Hepatocyte (in vitro differentiated cells): ENCODE results near the gene DLG3. TPM values are rescaled to one million over a fixed set of nuclear protein-coding genes. Genes with fewer than 3 reads are reported as not detected.
A peak's percentile ranks its signal among the peaks of the same experiment; 100 is the strongest.

ENCODE experiments used
- DNase-seq: peaks from one replicate; pipeline ENCODE4 v3.0.0-alpha.2; 2016; ENCODE audit warnings: low spot score
- H2AFZ ChIP-seq: fragments of 200-600 bp; sonication (generic); 2 replicates; pipeline ENCODE4 v1.6.0; 2016; ENCODE audit warnings: antibody characterized with exemption, mild to moderate bottlenecking
- H3K27ac ChIP-seq: fragments of 200-600 bp; sonication (generic); 2 replicates; pipeline ENCODE4 v1.5.1; 2016; ENCODE audit warnings: mild to moderate bottlenecking
- H3K27me3 ChIP-seq: fragments of 200-600 bp; sonication (generic); 2 replicates; pipeline ENCODE4 v1.6.1; 2016
- H3K36me3 ChIP-seq: fragments of 200-600 bp; sonication (generic); replicated peaks from 2 replicates; pipeline ENCODE4 v1.5.1; 2016; ENCODE audit warnings: low read depth; ENCODE audit not compliant: insufficient read depth
- H3K4me1 ChIP-seq: fragments of 200-600 bp; sonication (generic); 2 replicates; pipeline ENCODE4 v1.5.1; 2016; ENCODE audit warnings: mild to moderate bottlenecking, moderate library complexity; ENCODE audit not compliant: insufficient read depth
- H3K4me2 ChIP-seq: fragments of 200-600 bp; sonication (generic); 2 replicates; pipeline ENCODE4 v1.6.0; 2016
- H3K4me3 ChIP-seq: fragments of 200-600 bp; sonication (generic); 2 replicates; pipeline ENCODE4 v1.5.1; 2016; ENCODE audit warnings: mild to moderate bottlenecking
- H3K79me2 ChIP-seq: fragments of 200-600 bp; sonication (generic); 2 replicates; pipeline ENCODE4 v1.6.0; 2017; ENCODE audit warnings: mild to moderate bottlenecking
- H3K9me2 ChIP-seq: fragments of 200-600 bp; sonication (generic); replicated peaks from 2 replicates; pipeline ENCODE4 v1.6.0; 2017; ENCODE audit warnings: mild to moderate bottlenecking; ENCODE audit not compliant: insufficient read depth
- H3K9me3 ChIP-seq: fragments of 200-600 bp; sonication (generic); 2 replicates; pipeline ENCODE4 v1.5.1; 2016; ENCODE audit warnings: low read depth, mild to moderate bottlenecking
- H4K20me1 ChIP-seq: fragments of 200-600 bp; sonication (generic); 2 replicates; pipeline ENCODE4 v1.6.0; 2016; ENCODE audit warnings: mild to moderate bottlenecking; ENCODE audit not compliant: insufficient read depth, poor library complexity, severe bottlenecking
- CTCF ChIP-seq: fragments of 200-600 bp; sonication (generic); IDR thresholded peaks from 2 replicates; pipeline ENCODE4 v1.5.1; 2016; ENCODE audit warnings: antibody characterized with exemption, mild to moderate bottlenecking; ENCODE audit not compliant: poor library complexity
- EZH2 ChIP-seq: fragments of 200-600 bp; sonication (generic); IDR thresholded peaks from 2 replicates; pipeline ENCODE4 v1.6.1; 2016; ENCODE audit warnings: antibody characterized with exemption, mild to moderate bottlenecking, borderline replicate concordance
- EZH2phosphoT487 ChIP-seq: fragments of 200-600 bp; sonication (generic); IDR thresholded peaks from one replicate; pipeline ENCODE4 v1.6.1; 2018; ENCODE audit warnings: antibody characterized with exemption, mild to moderate bottlenecking, low read depth, moderate library complexity; ENCODE audit not compliant: unreplicated experiment, severe bottlenecking
- WGBS: methylation state at CpG from one replicate; pipeline ENCODE4 v1.1.6; 2016; ENCODE audit warnings: low lambda C conversion rate; ENCODE audit errors: missing lambda C conversion rate; 5-methylcytosine and 5-hydroxymethylcytosine counted together
- polyA plus RNA-seq: library from polyadenylated mRNA; unstranded; fragments of >200 nt; fragmentation: Nextera tagmentation; extraction: Ambion mirVana; gene quantifications from 2 replicates; pipeline ENCODE4 v1.2.1, GENCODE V29; 2016
- total RNA-seq: library from RNA; depleted of rRNA; stranded (reverse); fragments of >200 nt; gene quantifications from 2 replicates; pipeline ENCODE4 v1.2.3, GENCODE V29; 2014

The DLG3 gene
- total and polyA plus RNA-seq, 2 experiments from 2014 or later: 9.6 to 17.7 TPM

- H3K9me2 ChIP-seq: no peaks in the 10 kb centered on the region
- no peaks in the 10 kb centered on the region for H3K36me3 ChIP-seq
- TF ChIP-seq EZH2 (no peak), EZH2phosphoT487 (no peak), CTCF (no peak)
- H3K27ac ChIP-seq: peak overlapping the region; percentile 58
- peaks cover 25% of the 10 kb centered on the region for H3K4me1 ChIP-seq
- no peak overlapping the region for H3K4me3 ChIP-seq
- H3K79me2 ChIP-seq: peaks cover 4% of the 10 kb centered on the region
- DNase-seq: no peak
- H3K4me2 ChIP-seq: peak overlapping the region; percentile 15
- no peaks in the 10 kb centered on the region for H3K9me3 ChIP-seq
- 60% methylated on average over 1 of the region's 2 CpGs for WGBS
- H3K27me3 ChIP-seq: no peaks in the 10 kb centered on the region
- no peak overlapping the region for H2AFZ ChIP-seq
- H4K20me1 ChIP-seq: peaks cover 5% of the 10 kb centered on the region
These were observed 37.7 kb downstream of the DLG3 start for GRCh38 chrX:70482300-70482699.

GRCh38 chrX:70485466-70485865, 40.8 kb downstream of the DLG3 start:
- Histone ChIP-seq H3K4me2 (no peak overlapping the region), H4K20me1 (no peaks in the 10 kb centered on the region), H3K9me2 (no peaks in the 10 kb centered on the region), H3K4me3 (no peak overlapping the region), H3K9me3 (no peaks in the 10 kb centered on the region), H3K27ac (no peak overlapping the region), H3K27me3 (no peaks in the 10 kb centered on the region), H2AFZ (no peak overlapping the region), H3K79me2 (no peaks in the 10 kb centered on the region), H3K36me3 (no peaks in the 10 kb centered on the region), H3K4me1 (peaks cover 11% of the 10 kb centered on the region)
- WGBS: 69% methylated on average over 7 of the region's 7 CpGs
- no peak for DNase-seq
- TF ChIP-seq CTCF (no peak), EZH2phosphoT487 (no peak), EZH2 (no peak)

- WGBS: 46% methylated on average over 2 of the region's 2 CpGs
- Histone ChIP-seq H3K36me3 (no peaks in the 10 kb centered on the region), H3K4me3 (no peak overlapping the region), H3K4me1 (no peaks in the 10 kb centered on the region), H3K4me2 (no peak overlapping the region), H3K79me2 (no peaks in the 10 kb centered on the region), H3K9me3 (no peaks in the 10 kb centered on the region), H3K27ac (no peak overlapping the region), H3K9me2 (no peaks in the 10 kb centered on the region), H4K20me1 (no peaks in the 10 kb centered on the region), H3K27me3 (no peaks in the 10 kb centered on the region), H2AFZ (no peak overlapping the region)
- no peak for TF ChIP-seq EZH2phosphoT487
- DNase-seq: no peak
These were observed 44.2 kb downstream of the DLG3 start for GRCh38 chrX:70488856-70489255.

- no peaks in the 10 kb centered on the region for H3K9me3 ChIP-seq
- H3K4me2 ChIP-seq: no peak overlapping the region
- TF ChIP-seq EZH2: no peak
- no peak for TF ChIP-seq EZH2phosphoT487
- TF ChIP-seq CTCF: no peak
- no peaks in the 10 kb centered on the region for H3K4me1 ChIP-seq
- H3K9me2 ChIP-seq: no peaks in the 10 kb centered on the region
- no peaks in the 10 kb centered on the region for H4K20me1 ChIP-seq
- no peaks in the 10 kb centered on the region for H3K36me3 ChIP-seq
- H3K27me3 ChIP-seq: no peaks in the 10 kb centered on the region
- H2AFZ ChIP-seq: no peak overlapping the region
- no peaks in the 10 kb centered on the region for H3K79me2 ChIP-seq
- 66% methylated on average over 4 of the region's 4 CpGs for WGBS
- H3K4me3 ChIP-seq: no peak overlapping the region
- no peak for DNase-seq
- H3K27ac ChIP-seq: no peak overlapping the region
These were observed 49.8 kb downstream of the DLG3 start for GRCh38 chrX:70494441-70494840.
